IMR-90 (cell line): ENCODE results near the gene COL4A2.

Experiments used
- CEBPB ChIP-seq: IDR thresholded peaks from 2 replicates; pipeline ENCODE4 v1.6.1; 2012; ENCODE audit warnings: low read depth, low read length, improper control_type of control experiment
- CTCF ChIP-seq: conservative IDR thresholded peaks from 2 replicates; pipeline ENCODE4 v1.5.1; 2012; ENCODE audit warnings: mild to moderate bottlenecking, low read depth, low read length, improper control_type of control experiment
- ELK1 ChIP-seq: fragments of 150-350 bp; IDR thresholded peaks from 2 replicates; pipeline ENCODE4 v1.6.1; 2016; ENCODE audit warnings: low read depth, mild to moderate bottlenecking, low read length, moderate library complexity, borderline replicate concordance
- MAFK ChIP-seq: IDR thresholded peaks from 2 replicates; pipeline ENCODE4 v1.6.1; 2012; ENCODE audit warnings: low read depth, low read length, improper control_type of control experiment
- MXI1 ChIP-seq: IDR thresholded peaks from 2 replicates; pipeline ENCODE4 v1.6.1; 2012; ENCODE audit warnings: low read depth, mild to moderate bottlenecking, low read length, moderate library complexity, borderline replicate concordance
- POLR2A ChIP-seq: IDR thresholded peaks from 2 replicates; pipeline ENCODE4 v1.6.1; 2012; ENCODE audit warnings: mild to moderate bottlenecking, low read depth, low read length
- RAD21 ChIP-seq: IDR thresholded peaks from 2 replicates; pipeline ENCODE4 v1.6.1; 2012; ENCODE audit warnings: low read length, improper control_type of control experiment
- RCOR1 ChIP-seq: IDR thresholded peaks from 2 replicates; pipeline ENCODE4 v1.6.1; 2012; ENCODE audit warnings: mild to moderate bottlenecking, low read length, improper control_type of control experiment; ENCODE audit not compliant: insufficient replicate concordance
- RFX5 ChIP-seq: IDR thresholded peaks from 2 replicates; pipeline ENCODE4 v1.8.0; 2012; ENCODE audit warnings: low read depth, mild to moderate bottlenecking, low read length, moderate library complexity
- USF2 ChIP-seq: fragments of 150-350 bp; IDR thresholded peaks from 2 replicates; pipeline ENCODE4 v1.6.1; 2017; ENCODE audit warnings: mild to moderate bottlenecking, antibody characterized with exemption, low read length, low read depth

DNA sequence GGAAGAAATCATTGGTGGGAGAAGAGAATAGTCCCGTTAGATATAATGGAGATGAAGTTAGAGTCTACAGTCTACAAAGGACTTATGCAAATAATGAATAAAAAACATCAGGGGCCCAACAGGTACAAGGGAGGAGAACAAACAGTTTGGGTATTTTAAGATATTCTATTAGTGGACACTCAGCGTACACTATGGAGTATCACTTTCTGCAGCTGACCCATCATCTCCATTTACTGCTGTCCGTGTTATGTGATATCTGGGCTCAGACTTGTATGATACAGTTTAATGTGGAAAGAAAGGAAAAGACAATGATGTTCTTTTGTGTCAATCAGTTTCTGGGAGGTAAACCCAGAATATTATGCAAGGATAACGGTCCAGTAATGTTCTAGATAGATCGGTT, 128.2 kb downstream of the COL4A2 start:
- TF ChIP-seq USF2 = no peak
- no peak for TF ChIP-seq CTCF
- no peak for TF ChIP-seq CEBPB
- TF ChIP-seq POLR2A = no peak
- TF ChIP-seq RAD21 = no peak
- no peak for TF ChIP-seq MXI1
- TF ChIP-seq ELK1 = no peak
- TF ChIP-seq MAFK = no peak
- no peak for TF ChIP-seq RFX5
- TF ChIP-seq RCOR1 = no peak
